Central memory CD8-positive, alpha-beta T cell (primary cell): ENCODE measurements around the gene EN2.
"Not testable (repeated sequence)": the region's sequence is repeated elsewhere in the genome, so short reads cannot be mapped to it uniquely, and the experiment has no call there.

Experiments used
- ATAC-seq: fragments of 150-1000 bp; cut with Tn5 transposase; replicated peaks from 2 replicates; pipeline ENCODE4 v1.10.0; 2022; ENCODE audit warnings: mild to moderate bottlenecking, moderate FRiP score, moderate number of reproducible peaks; ENCODE audit not compliant: poor library complexity, severe bottlenecking; ENCODE audit errors: extremely low read depth
- DNase-seq, 2 donors: peaks; one replicate each; pipeline ENCODE4 v3.0.0; 2021; ENCODE audit warnings: low spot score in 2 of 2
- H3K27ac Mint-ChIP-seq: one replicate; pipeline ENCODE4 v1.8.0; 2022; ENCODE audit warnings: low read depth, mild to moderate bottlenecking, moderate library complexity, mixed read lengths
- H3K27me3 Mint-ChIP-seq: one replicate; pipeline ENCODE4 v1.8.0; 2022; ENCODE audit warnings: mixed read lengths
- H3K36me3 Mint-ChIP-seq: one replicate; pipeline ENCODE4 v1.8.0; 2022; ENCODE audit warnings: mild to moderate bottlenecking, moderate library complexity, mixed read lengths; ENCODE audit not compliant: insufficient read depth
- H3K4me1 Mint-ChIP-seq: one replicate; pipeline ENCODE4 v1.8.0; 2022; ENCODE audit warnings: mixed read lengths
- H3K4me3 Mint-ChIP-seq: one replicate; pipeline ENCODE4 v1.8.0; 2022; ENCODE audit warnings: mild to moderate bottlenecking, moderate library complexity, mixed read lengths
- H3K9me3 Mint-ChIP-seq: one replicate; pipeline ENCODE4 v1.8.0; 2022; ENCODE audit warnings: mixed read lengths

The EN2 gene

DNA sequence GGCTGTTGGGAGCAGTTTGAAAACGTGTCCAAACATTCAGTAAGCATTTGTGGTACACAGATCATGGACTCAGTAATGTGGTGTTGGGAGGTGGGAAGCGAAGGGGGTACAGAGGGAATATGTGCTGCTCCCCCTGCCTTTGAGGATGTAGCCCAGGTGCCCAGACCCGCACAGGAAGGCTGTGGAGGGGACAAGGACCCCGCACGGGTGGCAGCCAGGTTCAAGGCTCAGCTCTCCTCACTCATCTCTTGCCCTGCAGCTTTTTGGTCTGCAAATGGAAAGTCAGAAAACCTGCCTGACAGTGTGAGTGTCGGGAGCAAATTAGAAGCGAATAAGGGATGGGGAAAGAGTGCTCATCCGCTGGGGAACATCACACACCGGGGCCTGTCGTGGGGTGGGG, 27.3 kb upstream of the EN2 start:
- H3K27ac Mint-ChIP-seq, result no peak overlapping the region
- DNase-seq, result no peak
- no peaks in the 10 kb centered on the region for H3K9me3 Mint-ChIP-seq
- ATAC-seq, result no peak
- no peaks in the 10 kb centered on the region for H3K36me3 Mint-ChIP-seq
- H3K27me3 Mint-ChIP-seq, result peaks cover 63% of the 10 kb centered on the region
- no peaks in the 10 kb centered on the region for H3K4me1 Mint-ChIP-seq
- H3K4me3 Mint-ChIP-seq, result no peak overlapping the region

DNA sequence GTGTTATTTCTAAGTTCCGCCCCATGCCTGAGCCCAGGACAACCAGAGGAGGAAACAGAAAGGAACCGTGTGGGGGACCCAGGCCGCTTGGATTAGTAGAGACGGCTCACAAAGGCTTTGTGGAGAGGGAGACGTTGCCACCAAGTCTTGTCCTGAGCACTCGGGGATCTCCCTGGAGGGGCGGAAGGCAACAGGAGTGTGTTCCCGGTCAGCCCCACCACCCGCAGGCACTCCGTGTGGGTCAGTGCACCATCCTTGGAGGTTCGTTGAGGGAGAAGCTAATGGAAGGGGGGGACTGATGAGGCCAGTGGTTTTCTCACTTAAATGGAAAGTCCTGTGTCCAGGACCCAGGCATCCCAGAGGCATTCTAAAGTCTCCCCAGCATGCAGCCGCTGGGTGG, 26.7 kb upstream of the EN2 start:
- peaks cover 64% of the 10 kb centered on the region for H3K27me3 Mint-ChIP-seq
- ATAC-seq, result no peak
- H3K4me1 Mint-ChIP-seq, result no peaks in the 10 kb centered on the region
- no peak overlapping the region for H3K27ac Mint-ChIP-seq
- no peaks in the 10 kb centered on the region for H3K9me3 Mint-ChIP-seq
- H3K4me3 Mint-ChIP-seq, result no peak overlapping the region
- H3K36me3 Mint-ChIP-seq, result no peaks in the 10 kb centered on the region
- no peak for DNase-seq

DNA sequence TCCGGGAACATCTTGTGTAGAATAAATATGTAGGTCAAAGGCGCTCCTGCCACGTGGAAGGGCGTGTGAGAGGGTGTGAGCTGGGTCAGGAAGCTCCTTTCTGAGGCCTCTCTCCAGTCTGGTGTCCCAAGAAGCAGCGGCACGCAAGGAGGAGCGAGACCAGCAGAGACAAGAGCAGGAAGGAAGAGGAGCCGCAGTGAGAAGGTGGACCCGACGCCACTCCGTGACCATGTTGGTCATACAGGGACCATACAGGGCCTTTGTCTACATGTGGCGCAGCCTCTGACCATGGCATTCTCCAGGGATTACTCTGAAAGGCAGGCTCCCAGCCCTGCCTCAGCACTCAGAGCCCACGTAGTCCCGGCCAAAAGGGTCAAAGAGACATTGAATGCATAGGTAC, 26.2 kb upstream of the EN2 start:
- Mint-ChIP-seq H3K27ac (no peak overlapping the region), H3K36me3 (no peaks in the 10 kb centered on the region), H3K4me3 (no peak overlapping the region), H3K9me3 (no peaks in the 10 kb centered on the region), H3K4me1 (no peaks in the 10 kb centered on the region), H3K27me3 (peaks cover 69% of the 10 kb centered on the region)
- no peak for DNase-seq
- no peak for ATAC-seq

DNA sequence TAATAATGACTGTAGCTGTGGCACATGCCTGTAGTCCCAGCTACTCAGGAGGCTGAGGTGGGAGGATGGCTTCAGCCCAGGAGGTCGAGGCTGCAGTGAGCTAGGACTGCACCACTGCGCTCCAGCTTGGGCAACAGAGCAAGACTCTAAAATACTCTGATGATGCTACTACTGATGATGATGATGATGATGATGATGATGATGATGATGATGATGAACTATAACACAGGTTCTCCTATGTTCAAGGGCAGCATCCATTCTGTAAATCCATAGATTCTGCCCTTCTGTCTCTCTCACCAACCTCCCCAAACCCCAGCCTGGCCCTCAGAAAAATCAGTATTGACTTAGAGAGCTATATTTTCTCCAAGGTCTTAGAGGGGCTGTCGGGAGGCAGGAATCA, 22.8 kb upstream of the EN2 start:
- no peak for DNase-seq
- no peak overlapping the region for H3K4me3 Mint-ChIP-seq
- no peaks in the 10 kb centered on the region for H3K4me1 Mint-ChIP-seq
- ATAC-seq, result no peak
- no peaks in the 10 kb centered on the region for H3K36me3 Mint-ChIP-seq
- H3K9me3 Mint-ChIP-seq, result no peaks in the 10 kb centered on the region
- no peak overlapping the region for H3K27ac Mint-ChIP-seq
- peaks cover 74% of the 10 kb centered on the region for H3K27me3 Mint-ChIP-seq

DNA sequence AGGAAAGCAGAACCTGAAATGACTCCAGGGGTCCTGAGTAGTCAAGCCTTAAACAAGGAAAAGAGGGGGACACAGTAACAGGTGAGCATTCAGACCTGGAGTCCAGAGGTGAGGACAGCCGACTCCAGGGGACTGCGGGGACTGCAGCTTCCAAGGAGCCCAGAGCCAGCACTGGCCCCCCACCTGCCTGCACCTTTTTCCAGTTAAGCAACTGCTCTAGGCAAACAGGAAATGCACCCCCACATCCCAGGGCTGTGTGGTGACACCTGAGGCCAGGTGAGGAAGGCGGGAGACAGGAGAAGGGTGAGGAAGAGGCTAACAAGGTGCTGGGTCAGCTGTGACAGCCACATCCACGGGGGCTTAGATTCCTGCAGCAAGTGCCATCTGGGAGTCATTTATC, 20.1 kb upstream of the EN2 start:
- no peaks in the 10 kb centered on the region for H3K4me1 Mint-ChIP-seq
- H3K27ac Mint-ChIP-seq, result no peak overlapping the region
- H3K27me3 Mint-ChIP-seq, result peaks cover 81% of the 10 kb centered on the region
- no peak for ATAC-seq
- H3K4me3 Mint-ChIP-seq, result no peak overlapping the region
- no peak for DNase-seq
- no peaks in the 10 kb centered on the region for H3K36me3 Mint-ChIP-seq
- H3K9me3 Mint-ChIP-seq, result no peaks in the 10 kb centered on the region

DNA sequence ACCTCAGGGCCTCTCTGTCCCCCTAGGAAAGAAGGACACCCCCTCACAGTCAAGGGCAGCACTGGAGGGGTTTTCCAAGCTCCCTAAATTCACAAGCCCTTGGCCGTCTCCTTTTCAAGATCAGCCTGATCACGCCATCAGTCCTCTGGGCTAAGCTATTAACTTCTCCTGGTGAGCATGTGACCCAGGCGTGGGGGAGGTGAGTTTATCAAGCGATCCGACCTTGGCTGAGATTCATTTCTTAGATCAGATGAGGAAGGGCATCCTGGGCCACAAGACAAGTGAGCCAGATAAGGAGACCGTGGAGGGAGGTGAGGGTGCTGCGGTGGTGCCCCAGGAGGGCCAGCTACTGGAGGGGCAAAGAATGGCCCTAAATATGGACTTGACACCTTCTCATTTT, 19.2 kb upstream of the EN2 start:
- DNase-seq (no peak), ATAC-seq (no peak)
- H3K27me3 Mint-ChIP-seq, result peaks cover 91% of the 10 kb centered on the region
- no peak overlapping the region for H3K27ac Mint-ChIP-seq
- H3K4me3 Mint-ChIP-seq, result no peak overlapping the region
- no peaks in the 10 kb centered on the region for H3K4me1 Mint-ChIP-seq
- no peaks in the 10 kb centered on the region for H3K9me3 Mint-ChIP-seq
- no peaks in the 10 kb centered on the region for H3K36me3 Mint-ChIP-seq

DNA sequence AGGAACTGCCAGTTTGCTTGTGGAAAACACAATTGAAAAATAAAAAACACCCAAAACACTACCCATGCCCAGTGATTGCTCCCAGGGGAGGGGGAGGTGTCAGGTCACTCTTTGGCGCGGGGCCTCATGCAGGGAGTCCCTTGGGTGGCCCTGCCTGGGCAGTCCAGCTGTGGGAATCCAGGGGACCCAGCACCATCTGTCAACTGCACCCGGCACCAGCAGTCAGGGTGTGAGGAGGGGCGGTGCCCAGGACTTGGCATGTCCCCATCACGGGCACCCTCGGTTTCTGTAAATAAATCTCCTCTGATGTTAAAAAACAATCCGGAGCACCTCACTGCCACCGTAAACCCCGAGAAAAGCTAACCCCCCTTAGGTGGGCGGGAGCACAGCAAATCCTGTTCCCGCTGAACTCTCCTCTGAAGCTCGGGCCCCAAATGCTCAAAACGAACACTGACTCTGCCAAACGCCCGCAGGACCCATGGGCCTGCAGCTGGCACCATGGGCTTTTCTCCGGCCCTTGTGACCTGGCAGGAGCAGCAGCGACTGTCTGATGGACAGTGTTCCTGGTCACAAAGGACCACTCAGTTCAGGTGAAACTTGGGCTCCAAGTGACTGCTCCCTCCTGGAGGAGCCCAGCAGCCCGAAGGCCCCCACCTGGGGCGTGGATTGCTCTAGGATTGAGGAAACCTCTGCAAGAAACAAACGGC, 18.5 kb upstream of the EN2 start:
- no peaks in the 10 kb centered on the region for H3K36me3 Mint-ChIP-seq
- H3K4me3 Mint-ChIP-seq, result no peak overlapping the region
- no peak overlapping the region for H3K27ac Mint-ChIP-seq
- ATAC-seq (no peak), DNase-seq (no peak)
- H3K27me3 Mint-ChIP-seq, result peaks cover 98% of the 10 kb centered on the region
- no peaks in the 10 kb centered on the region for H3K9me3 Mint-ChIP-seq
- H3K4me1 Mint-ChIP-seq, result no peaks in the 10 kb centered on the region

DNA sequence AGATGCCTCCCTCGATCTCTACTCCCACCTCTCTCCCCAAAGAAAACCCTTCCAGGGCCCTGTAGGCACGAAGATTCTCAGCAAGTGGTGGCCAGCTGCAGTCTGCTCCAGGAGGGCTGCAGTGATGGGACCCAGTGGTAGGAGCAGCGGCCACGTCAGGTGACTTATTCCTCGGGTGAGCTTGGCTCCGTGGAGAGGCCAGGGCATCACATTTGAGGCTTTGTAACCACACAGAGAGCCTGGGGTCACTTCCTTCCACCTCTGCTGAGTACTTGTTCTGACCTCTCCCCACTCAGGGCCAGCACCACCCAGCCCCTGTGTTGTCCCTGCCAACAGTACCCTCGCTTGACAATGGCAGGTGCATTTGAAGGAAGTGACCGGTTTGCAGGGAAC, 17.9 kb upstream of the EN2 start:
- H3K4me1 Mint-ChIP-seq, result no peaks in the 10 kb centered on the region
- H3K27me3 Mint-ChIP-seq, result peaks cover 98% of the 10 kb centered on the region
- no peak for ATAC-seq
- no peaks in the 10 kb centered on the region for H3K36me3 Mint-ChIP-seq
- no peak overlapping the region for H3K4me3 Mint-ChIP-seq
- H3K9me3 Mint-ChIP-seq, result no peaks in the 10 kb centered on the region
- no peak for DNase-seq
- no peak overlapping the region for H3K27ac Mint-ChIP-seq

DNA sequence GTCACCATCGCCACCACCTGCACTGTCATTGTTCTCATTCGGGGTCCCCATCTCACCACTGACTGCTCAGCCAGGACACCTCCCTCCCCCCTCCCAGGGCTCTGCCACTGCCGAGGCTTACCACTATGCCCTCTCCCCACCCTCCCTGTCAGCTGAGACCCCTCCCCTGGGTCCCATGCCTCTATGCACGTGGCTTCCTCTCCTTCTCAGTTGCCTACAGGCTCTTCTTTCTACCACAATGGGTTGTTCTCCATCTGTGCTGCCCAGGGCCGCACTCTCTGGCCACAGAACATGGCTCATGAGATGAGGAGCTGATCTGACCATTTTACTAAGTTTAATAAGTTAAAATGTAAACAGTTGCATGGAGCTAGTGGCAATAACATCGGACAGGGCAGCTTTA, 16.1 kb upstream of the EN2 start:
- H3K27ac Mint-ChIP-seq, result no peak overlapping the region
- H3K4me1 Mint-ChIP-seq, result no peaks in the 10 kb centered on the region
- no peaks in the 10 kb centered on the region for H3K36me3 Mint-ChIP-seq
- no peak overlapping the region for H3K4me3 Mint-ChIP-seq
- H3K27me3 Mint-ChIP-seq, result peaks cover 84% of the 10 kb centered on the region
- DNase-seq, result no peak
- ATAC-seq, result no peak
- H3K9me3 Mint-ChIP-seq, result no peaks in the 10 kb centered on the region

DNA sequence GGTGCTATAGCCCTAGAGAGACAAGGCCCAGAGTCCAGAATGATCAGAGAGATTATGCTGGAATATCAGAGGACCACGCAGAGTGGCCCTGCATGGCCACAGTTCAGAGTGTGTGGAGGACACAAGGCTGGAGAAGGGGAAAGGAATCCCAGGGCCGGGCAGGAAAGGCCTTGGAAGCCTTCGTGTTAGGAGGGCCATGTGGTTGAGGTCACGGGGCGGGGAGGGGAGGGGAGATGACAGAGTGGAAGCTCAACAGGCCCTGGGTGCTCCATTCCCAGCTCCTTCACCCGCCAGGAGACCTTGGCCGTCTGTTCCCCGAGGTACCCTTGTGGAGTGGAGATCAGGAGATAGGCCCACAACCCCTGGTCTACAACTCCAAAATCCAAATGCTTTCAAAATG, 13.2 kb upstream of the EN2 start:
- Mint-ChIP-seq H3K4me1 (peaks cover 8% of the 10 kb centered on the region), H3K4me3 (no peak overlapping the region), H3K9me3 (no peaks in the 10 kb centered on the region), H3K36me3 (no peaks in the 10 kb centered on the region), H3K27ac (no peak overlapping the region), H3K27me3 (peaks cover 83% of the 10 kb centered on the region)
- no peak for ATAC-seq
- no peak for DNase-seq

DNA sequence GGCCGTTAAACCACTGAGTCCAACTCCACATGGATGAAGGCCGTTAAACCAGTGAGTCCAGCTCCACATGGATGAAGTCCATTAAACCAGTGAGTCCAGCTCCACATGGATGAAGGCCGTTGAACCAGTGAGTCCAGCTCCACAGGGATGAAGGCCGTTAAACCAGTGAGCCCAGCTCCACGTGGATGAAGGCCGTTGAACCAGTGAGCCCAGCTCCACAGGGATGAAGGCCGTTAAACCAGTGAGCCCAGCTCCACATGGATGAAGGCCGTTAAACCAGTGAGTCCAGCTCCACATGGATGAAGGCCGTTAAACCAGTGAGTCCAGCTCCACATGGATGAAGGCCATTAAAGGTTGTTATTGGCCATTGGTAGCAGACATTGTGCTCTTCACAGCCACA, 12.3 kb upstream of the EN2 start:
- DNase-seq, H3K4me1 Mint-ChIP-seq, H3K27ac Mint-ChIP-seq, ATAC-seq, H3K36me3 Mint-ChIP-seq, H3K4me3 Mint-ChIP-seq, H3K9me3 Mint-ChIP-seq: not testable (repeated sequence)
- peaks cover 81% of the 10 kb centered on the region for H3K27me3 Mint-ChIP-seq

DNA sequence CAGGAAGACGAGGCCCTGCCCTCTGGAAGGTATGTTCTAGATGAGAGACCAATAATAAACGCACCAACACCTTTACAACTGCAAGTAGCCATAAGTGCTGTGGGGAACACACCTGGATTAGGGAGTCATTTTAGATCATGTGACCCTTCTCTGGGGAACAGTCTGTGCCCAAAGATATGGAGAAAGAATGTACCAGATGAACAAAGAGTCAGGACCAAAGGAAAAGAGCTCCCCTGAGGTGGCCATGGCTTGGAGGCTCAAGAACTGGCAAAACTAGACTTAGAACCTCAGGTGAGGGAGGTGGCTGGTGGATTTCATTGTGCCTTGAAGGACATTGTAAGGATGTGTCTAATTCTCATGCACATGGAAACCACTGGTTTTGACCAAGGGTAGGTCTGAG, 10.3 kb upstream of the EN2 start:
- no peak overlapping the region for H3K4me3 Mint-ChIP-seq
- H3K27ac Mint-ChIP-seq, result no peak overlapping the region
- peaks cover 8% of the 10 kb centered on the region for H3K4me1 Mint-ChIP-seq
- no peak for DNase-seq
- H3K36me3 Mint-ChIP-seq, result no peaks in the 10 kb centered on the region
- peaks cover 81% of the 10 kb centered on the region for H3K27me3 Mint-ChIP-seq
- no peak for ATAC-seq
- no peaks in the 10 kb centered on the region for H3K9me3 Mint-ChIP-seq

DNA sequence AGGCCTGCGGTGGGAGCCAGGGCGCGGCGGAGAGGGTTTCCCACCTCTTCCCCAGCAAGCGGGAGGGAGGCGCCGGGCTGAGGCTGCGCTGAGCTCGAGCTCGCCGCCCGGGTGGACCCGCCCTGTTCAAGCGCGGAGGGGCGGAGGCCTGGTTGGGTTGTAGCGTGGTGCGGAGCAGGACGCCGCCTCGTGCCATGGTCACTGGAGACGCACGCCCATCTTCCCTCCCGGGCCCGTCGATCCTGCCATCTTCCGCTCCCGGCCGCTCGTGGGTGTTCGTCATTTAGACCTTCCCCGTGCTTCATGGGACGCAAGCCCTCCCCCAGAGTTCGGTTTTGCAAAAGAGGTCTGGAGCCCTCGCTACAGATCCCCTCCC, 9.3 kb upstream of the EN2 start:
- H3K36me3 Mint-ChIP-seq, result no peaks in the 10 kb centered on the region

More for the DNA sequence above, 9.3 kb upstream of the EN2 start:
- Mint-ChIP-seq H3K27me3 (peaks cover 80% of the 10 kb centered on the region), H3K4me3 (no peak overlapping the region), H3K9me3 (no peaks in the 10 kb centered on the region), H3K4me1 (peaks cover 8% of the 10 kb centered on the region), H3K27ac (no peak overlapping the region)
- DNase-seq, result no peak
- no peak for ATAC-seq
